WTC11 (cell line): ENCODE data around the gene SERPINB12. TPM values are rescaled to one million over a fixed set of nuclear protein-coding genes. Genes with fewer than 3 reads are reported as not detected.

Source experiments
- ATAC-seq: fragments of 200-7000 bp; cut with Tn5 transposase; 2 replicates; pipeline ENCODE4 v1.10.0; 2021; ENCODE audit warnings: mild to moderate bottlenecking, moderate library complexity
- CTCF ChIA-PET: fragments of 300-600 bp; sonication (Branson Sonifier 250); formaldehyde crosslinking; loops from one replicate; lab custom pipeline; 2021; ENCODE audit warnings: antibody characterized with exemption; lab: Charles Lee
- POLR2A ChIA-PET: fragments of 350-600 bp; sonication (Branson Sonifier 250); formaldehyde crosslinking; loops from one replicate; lab custom pipeline; 2021; ENCODE audit warnings: antibody characterized with exemption; lab: Charles Lee
- DNase-seq: peaks from one replicate; pipeline ENCODE4 v3.0.0; 2021; ENCODE audit warnings: low spot score
- H3K27ac Mint-ChIP-seq: 2 replicates; pipeline ENCODE4 v1.8.0; 2021; ENCODE audit warnings: mixed read lengths
- H3K27me3 Mint-ChIP-seq: 2 replicates; pipeline ENCODE4 v1.8.0; 2021; ENCODE audit warnings: low read depth, mild to moderate bottlenecking, moderate library complexity, mixed read lengths
- H3K36me3 Mint-ChIP-seq: 2 replicates; pipeline ENCODE4 v1.8.0; 2021; ENCODE audit warnings: mixed read lengths
- H3K4me1 Mint-ChIP-seq: 2 replicates; pipeline ENCODE4 v1.8.0; 2022; ENCODE audit warnings: mixed read lengths
- H3K4me3 Mint-ChIP-seq: 2 replicates; pipeline ENCODE4 v1.8.0; 2021; ENCODE audit warnings: mild to moderate bottlenecking, moderate library complexity, mixed read lengths
- H3K9me3 Mint-ChIP-seq: 2 replicates; pipeline ENCODE4 v1.8.0; 2021; ENCODE audit warnings: mixed read lengths
- ATF1 ChIP-seq: sonication (generic); formaldehyde crosslinking; IDR thresholded peaks from 2 replicates; pipeline ENCODE4 v1.8.1; 2023; ENCODE audit warnings: mild to moderate bottlenecking, moderate library complexity, missing genetic modification reagents
- FOXP1 ChIP-seq: sonication (generic); formaldehyde crosslinking; IDR thresholded peaks from 2 replicates; pipeline ENCODE4 v1.8.0; 2022; ENCODE audit warnings: missing genetic modification reagents, mild to moderate bottlenecking, moderate library complexity, borderline replicate concordance
- MXD4 ChIP-seq: fragments of 250-450 bp; sonication (Bioruptor Pico); IDR thresholded peaks from 2 replicates; pipeline ENCODE4 v1.8.0; 2021; ENCODE audit warnings: mild to moderate bottlenecking, moderate library complexity, borderline replicate concordance
- NR1H2 ChIP-seq: sonication (generic); formaldehyde crosslinking; IDR thresholded peaks from 2 replicates; pipeline ENCODE4 v1.9.0; 2021; ENCODE audit warnings: mild to moderate bottlenecking, moderate library complexity, missing genetic modification reagents
- NR3C1 ChIP-seq: sonication (generic); formaldehyde crosslinking; conservative IDR thresholded peaks from 2 replicates; pipeline ENCODE4 v1.8.1; 2023; ENCODE audit warnings: low read depth, mild to moderate bottlenecking, missing genetic modification reagents
- ZNF138 ChIP-seq: sonication (generic); formaldehyde crosslinking; conservative IDR thresholded peaks from 2 replicates; pipeline ENCODE4 v1.8.1; 2022; ENCODE audit warnings: mild to moderate bottlenecking, moderate library complexity, missing genetic modification reagents
- total RNA-seq: library from RNA; stranded (reverse); gene quantifications from 3 replicates; pipeline ENCODE4 v1.2.3, GENCODE V29; 2021
- TF ChIP-seq, protein P1 (sequence below): sonication (generic); formaldehyde crosslinking; IDR thresholded peaks from 2 replicates; pipeline ENCODE4 v1.8.0; 2022; ENCODE audit warnings: mild to moderate bottlenecking, missing genetic modification reagents
- TF ChIP-seq, protein P2 (sequence below): fragments of 250-450 bp; sonication (Bioruptor Pico); IDR thresholded peaks from 2 replicates; pipeline ENCODE4 v1.9.0; 2021; ENCODE audit warnings: mild to moderate bottlenecking
- TF ChIP-seq, protein P3 (sequence below): sonication (generic); formaldehyde crosslinking; IDR thresholded peaks from 2 replicates; pipeline ENCODE4 v1.8.1; 2023; ENCODE audit warnings: mild to moderate bottlenecking, missing genetic modification reagents
- TF ChIP-seq, protein P4 (sequence below): sonication (generic); formaldehyde crosslinking; IDR thresholded peaks from 2 replicates; pipeline ENCODE4 v1.8.0; 2023; ENCODE audit warnings: mild to moderate bottlenecking, missing genetic modification reagents
- TF ChIP-seq, protein P5 (sequence below): sonication (generic); formaldehyde crosslinking; IDR thresholded peaks from 2 replicates; pipeline ENCODE4 v1.8.1; 2023; ENCODE audit warnings: mild to moderate bottlenecking, missing genetic modification reagents, moderate library complexity

SERPINB12 gene
- total RNA-seq, 1 experiment from 2014 or later = not detected

DNA sequence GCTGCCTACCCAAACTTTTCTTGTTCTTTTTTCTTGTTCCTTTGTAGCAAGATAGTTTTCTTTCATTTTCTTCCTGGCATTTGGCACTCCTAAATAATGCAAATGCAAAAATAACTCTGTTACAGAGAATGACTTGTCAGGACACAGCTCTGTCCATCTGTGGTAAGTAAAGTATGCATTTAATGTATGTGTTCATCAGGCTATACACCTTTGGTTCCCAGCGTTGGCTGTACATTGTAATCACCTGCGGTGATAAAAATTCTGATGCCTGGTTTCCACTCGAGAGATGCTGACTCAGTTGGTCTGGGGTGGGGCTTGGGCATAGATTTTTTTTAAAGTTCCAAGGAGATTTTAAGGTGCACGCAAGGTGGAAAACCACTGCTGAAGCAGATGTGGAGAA lies 44.8 kb downstream of the SERPINB12 start, which contains the start of gene SERPINB13 (continued):
- TF ChIP-seq ATF1 (CRISPR knock-in tag) (no peak), ZNF138 (no peak)

DNA sequence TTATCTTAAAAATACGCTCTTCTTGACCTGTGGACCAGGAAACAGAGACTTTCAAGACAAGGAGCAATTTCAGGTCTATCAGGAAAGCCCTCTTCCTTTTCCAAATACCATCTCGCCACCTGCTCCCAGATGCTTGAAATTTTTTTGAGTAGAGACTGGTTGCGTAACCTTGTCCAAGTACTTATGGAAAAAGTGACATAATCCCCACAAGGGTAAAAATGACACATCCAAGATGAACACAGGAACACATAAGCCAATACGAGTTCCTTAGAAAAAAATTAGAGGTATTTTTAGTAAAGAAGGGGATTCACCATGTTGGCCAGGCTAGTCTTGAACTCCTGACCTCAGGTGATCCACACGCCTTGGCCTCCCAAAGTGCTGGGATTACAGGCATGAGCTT lies 46.7 kb downstream of the SERPINB12 start:
- peaks cover 4% of the 10 kb centered on the region for H3K4me1 Mint-ChIP-seq
- DNase-seq = no peak
- POLR2A ChIA-PET = interaction anchor here (0.6 kb wide), 1 partner anchor 17 kb away, joined by 3 read pairs; no protein-coding TSS in a partner anchor
- no peaks in the 10 kb centered on the region for H3K36me3 Mint-ChIP-seq
- no peak overlapping the region for H3K4me3 Mint-ChIP-seq
- no peak overlapping the region for H3K27ac Mint-ChIP-seq
- TF ChIP-seq NR1H2 (CRISPR knock-in tag) = no peak
- TF ChIP-seq, all 79 proteins: peak for 0
- no peaks in the 10 kb centered on the region for H3K27me3 Mint-ChIP-seq
- CTCF ChIA-PET = no interaction called here
- ATAC-seq = no peak
- no peaks in the 10 kb centered on the region for H3K9me3 Mint-ChIP-seq

DNA sequence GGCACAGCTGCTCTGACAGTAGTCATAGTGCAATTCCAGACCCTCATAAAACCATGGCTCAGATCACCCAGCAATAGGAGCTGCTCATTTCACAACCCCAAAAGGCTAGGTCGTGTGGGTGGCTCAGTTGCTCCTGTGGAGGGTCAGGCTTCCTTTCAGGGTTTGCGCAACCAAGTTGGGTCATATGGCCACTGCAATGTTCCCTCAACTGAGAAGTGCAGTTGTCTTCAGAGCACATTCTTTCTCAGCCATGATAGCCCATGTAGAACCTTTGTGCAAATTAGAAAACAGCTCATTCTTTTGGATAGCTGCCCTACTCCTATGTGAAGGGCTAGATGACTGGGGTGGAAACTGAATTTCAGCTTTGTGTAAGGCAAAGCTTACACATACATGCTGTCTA lies 48.2 kb downstream of the SERPINB12 start:
- POLR2A ChIA-PET = no interaction called here
- no peaks in the 10 kb centered on the region for H3K36me3 Mint-ChIP-seq
- no peak overlapping the region for H3K4me3 Mint-ChIP-seq
- CTCF ChIA-PET = interaction anchor here (0.7 kb wide), 1 partner anchor 152 kb away, joined by 4 read pairs; no protein-coding TSS in a partner anchor
- TF ChIP-seq MXD4 (no peak), ATF1 (CRISPR knock-in tag) (no peak), NR3C1 (CRISPR knock-in tag) (no peak), FOXP1 (CRISPR knock-in tag) (no peak)
- TF ChIP-seq, protein P1, sequence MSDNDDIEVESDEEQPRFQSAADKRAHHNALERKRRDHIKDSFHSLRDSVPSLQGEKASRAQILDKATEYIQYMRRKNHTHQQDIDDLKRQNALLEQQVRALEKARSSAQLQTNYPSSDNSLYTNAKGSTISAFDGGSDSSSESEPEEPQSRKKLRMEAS (CRISPR knock-in tag) = no peak
- TF ChIP-seq, protein P2, sequence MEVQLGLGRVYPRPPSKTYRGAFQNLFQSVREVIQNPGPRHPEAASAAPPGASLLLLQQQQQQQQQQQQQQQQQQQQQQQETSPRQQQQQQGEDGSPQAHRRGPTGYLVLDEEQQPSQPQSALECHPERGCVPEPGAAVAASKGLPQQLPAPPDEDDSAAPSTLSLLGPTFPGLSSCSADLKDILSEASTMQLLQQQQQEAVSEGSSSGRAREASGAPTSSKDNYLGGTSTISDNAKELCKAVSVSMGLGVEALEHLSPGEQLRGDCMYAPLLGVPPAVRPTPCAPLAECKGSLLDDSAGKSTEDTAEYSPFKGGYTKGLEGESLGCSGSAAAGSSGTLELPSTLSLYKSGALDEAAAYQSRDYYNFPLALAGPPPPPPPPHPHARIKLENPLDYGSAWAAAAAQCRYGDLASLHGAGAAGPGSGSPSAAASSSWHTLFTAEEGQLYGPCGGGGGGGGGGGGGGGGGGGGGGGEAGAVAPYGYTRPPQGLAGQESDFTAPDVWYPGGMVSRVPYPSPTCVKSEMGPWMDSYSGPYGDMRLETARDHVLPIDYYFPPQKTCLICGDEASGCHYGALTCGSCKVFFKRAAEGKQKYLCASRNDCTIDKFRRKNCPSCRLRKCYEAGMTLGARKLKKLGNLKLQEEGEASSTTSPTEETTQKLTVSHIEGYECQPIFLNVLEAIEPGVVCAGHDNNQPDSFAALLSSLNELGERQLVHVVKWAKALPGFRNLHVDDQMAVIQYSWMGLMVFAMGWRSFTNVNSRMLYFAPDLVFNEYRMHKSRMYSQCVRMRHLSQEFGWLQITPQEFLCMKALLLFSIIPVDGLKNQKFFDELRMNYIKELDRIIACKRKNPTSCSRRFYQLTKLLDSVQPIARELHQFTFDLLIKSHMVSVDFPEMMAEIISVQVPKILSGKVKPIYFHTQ (CRISPR knock-in tag) = no peak
- TF ChIP-seq, protein P3, sequence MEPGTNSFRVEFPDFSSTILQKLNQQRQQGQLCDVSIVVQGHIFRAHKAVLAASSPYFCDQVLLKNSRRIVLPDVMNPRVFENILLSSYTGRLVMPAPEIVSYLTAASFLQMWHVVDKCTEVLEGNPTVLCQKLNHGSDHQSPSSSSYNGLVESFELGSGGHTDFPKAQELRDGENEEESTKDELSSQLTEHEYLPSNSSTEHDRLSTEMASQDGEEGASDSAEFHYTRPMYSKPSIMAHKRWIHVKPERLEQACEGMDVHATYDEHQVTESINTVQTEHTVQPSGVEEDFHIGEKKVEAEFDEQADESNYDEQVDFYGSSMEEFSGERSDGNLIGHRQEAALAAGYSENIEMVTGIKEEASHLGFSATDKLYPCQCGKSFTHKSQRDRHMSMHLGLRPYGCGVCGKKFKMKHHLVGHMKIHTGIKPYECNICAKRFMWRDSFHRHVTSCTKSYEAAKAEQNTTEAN (CRISPR knock-in tag) = no peak
- TF ChIP-seq, protein P4, sequence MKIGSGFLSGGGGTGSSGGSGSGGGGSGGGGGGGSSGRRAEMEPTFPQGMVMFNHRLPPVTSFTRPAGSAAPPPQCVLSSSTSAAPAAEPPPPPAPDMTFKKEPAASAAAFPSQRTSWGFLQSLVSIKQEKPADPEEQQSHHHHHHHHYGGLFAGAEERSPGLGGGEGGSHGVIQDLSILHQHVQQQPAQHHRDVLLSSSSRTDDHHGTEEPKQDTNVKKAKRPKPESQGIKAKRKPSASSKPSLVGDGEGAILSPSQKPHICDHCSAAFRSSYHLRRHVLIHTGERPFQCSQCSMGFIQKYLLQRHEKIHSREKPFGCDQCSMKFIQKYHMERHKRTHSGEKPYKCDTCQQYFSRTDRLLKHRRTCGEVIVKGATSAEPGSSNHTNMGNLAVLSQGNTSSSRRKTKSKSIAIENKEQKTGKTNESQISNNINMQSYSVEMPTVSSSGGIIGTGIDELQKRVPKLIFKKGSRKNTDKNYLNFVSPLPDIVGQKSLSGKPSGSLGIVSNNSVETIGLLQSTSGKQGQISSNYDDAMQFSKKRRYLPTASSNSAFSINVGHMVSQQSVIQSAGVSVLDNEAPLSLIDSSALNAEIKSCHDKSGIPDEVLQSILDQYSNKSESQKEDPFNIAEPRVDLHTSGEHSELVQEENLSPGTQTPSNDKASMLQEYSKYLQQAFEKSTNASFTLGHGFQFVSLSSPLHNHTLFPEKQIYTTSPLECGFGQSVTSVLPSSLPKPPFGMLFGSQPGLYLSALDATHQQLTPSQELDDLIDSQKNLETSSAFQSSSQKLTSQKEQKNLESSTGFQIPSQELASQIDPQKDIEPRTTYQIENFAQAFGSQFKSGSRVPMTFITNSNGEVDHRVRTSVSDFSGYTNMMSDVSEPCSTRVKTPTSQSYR (CRISPR knock-in tag) = no peak
- TF ChIP-seq, protein P5, sequence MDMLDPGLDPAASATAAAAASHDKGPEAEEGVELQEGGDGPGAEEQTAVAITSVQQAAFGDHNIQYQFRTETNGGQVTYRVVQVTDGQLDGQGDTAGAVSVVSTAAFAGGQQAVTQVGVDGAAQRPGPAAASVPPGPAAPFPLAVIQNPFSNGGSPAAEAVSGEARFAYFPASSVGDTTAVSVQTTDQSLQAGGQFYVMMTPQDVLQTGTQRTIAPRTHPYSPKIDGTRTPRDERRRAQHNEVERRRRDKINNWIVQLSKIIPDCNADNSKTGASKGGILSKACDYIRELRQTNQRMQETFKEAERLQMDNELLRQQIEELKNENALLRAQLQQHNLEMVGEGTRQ (CRISPR knock-in tag) = no peak
- H3K4me1 Mint-ChIP-seq = peaks cover 4% of the 10 kb centered on the region
- no peaks in the 10 kb centered on the region for H3K27me3 Mint-ChIP-seq
- ATAC-seq (no peak), DNase-seq (no peak)
- no peak overlapping the region for H3K27ac Mint-ChIP-seq
- no peaks in the 10 kb centered on the region for H3K9me3 Mint-ChIP-seq
